HCT116 (cell line): ENCODE measurements around the gene MXD3. TPM values are rescaled to one million over a fixed set of nuclear protein-coding genes. Genes with fewer than 3 reads are reported as not detected.

Experiments
- ATAC-seq: fragments of 200-7000 bp; cut with Tn5 transposase; 2 replicates; pipeline ENCODE4 v1.9.1; 2020; ENCODE audit warnings: mild to moderate bottlenecking, moderate library complexity
- BruUV-seq: library from RNA; stranded (reverse); fragments of 400-500 nt; replicated peaks from 2 replicates; lab custom pipeline; 2021; lab: Mats Ljungman, UMichigan
- CTCF ChIA-PET: fragments of 300-600 bp; sonication (Branson Sonifier 250); formaldehyde crosslinking; loops from one replicate; lab custom pipeline; 2021; ENCODE audit warnings: antibody characterized with exemption; lab: Charles Lee
- POLR2A ChIA-PET: fragments of 300-600, 350-600 bp; sonication (Branson Sonifier 250); formaldehyde crosslinking; loops from one replicate; lab custom pipeline; 2021; ENCODE audit warnings: antibody characterized with exemption; lab: Charles Lee
- RAD21 ChIA-PET, 2 experiments: fragments of 300-600 bp; sonication (Branson Sonifier 250); formaldehyde crosslinking; loops; one replicate each; lab custom pipeline; 2023; ENCODE audit warnings: low total read pairs in 2 of 2; ENCODE audit not compliant: uncharacterized antibody in 2 of 2, unreplicated experiment in 2 of 2, low non-redundant PET in 1 of 2; lab: Charles Lee
- DNase-seq: peaks from one replicate; pipeline ENCODE4 v3.0.0-alpha.2; 2010; ENCODE audit warnings: low read depth, low spot score
- H2AFZ ChIP-seq: fragments of 200-600 bp; shearing (Covaris generic), sonication (generic); 2 replicates; pipeline ENCODE4 v1.6.1; 2017; ENCODE audit warnings: low read depth, mixed run types, mixed read lengths, antibody characterized with exemption, low read length; ENCODE audit not compliant: poor library complexity, severe bottlenecking
- H3K27ac ChIP-seq: 2 replicates; pipeline ENCODE4 v1.5.1; 2012; ENCODE audit warnings: low read depth, low read length
- H3K27me3 ChIP-seq: fragments of 200-600 bp; sonication (generic); 2 replicates; pipeline ENCODE4 v1.6.1; 2016; ENCODE audit warnings: mixed run types, low read length, mixed read lengths; ENCODE audit not compliant: insufficient read depth
- H3K36me3 ChIP-seq, 2 experiments: fragments of 200-500 bp in 1 of 2; fragments of 200-600 bp in 1 of 2; sonication (Bioruptor generic) in 1 of 2; sonication (generic) in 1 of 2; 2 replicates each; pipeline versions ENCODE4 v1.5.1 to v1.6.1; 2014 to 2016; ENCODE audit warnings: low read length in 2 of 2, inconsistent platforms in 1 of 2, mixed read lengths in 1 of 2, mixed run types in 1 of 2; ENCODE audit not compliant: insufficient read depth in 2 of 2, control insufficient read depth in 1 of 2
- H3K4me1 ChIP-seq, 2 experiments: fragments of 200-600 bp in 1 of 2; sonication (generic) in 1 of 2; 2 replicates each; pipeline versions ENCODE4 v1.5.1 to v1.6.1; 2012 to 2017; ENCODE audit warnings: low read length in 2 of 2, inconsistent platforms in 1 of 2, mild to moderate bottlenecking in 1 of 2, mixed read lengths in 1 of 2, mixed run types in 1 of 2, moderate library complexity in 1 of 2; ENCODE audit not compliant: insufficient read depth in 2 of 2, control insufficient read depth in 1 of 2
- H3K4me2 ChIP-seq: fragments of 200-600 bp; sonication (generic); 2 replicates; pipeline ENCODE4 v1.6.1; 2017; ENCODE audit warnings: mixed run types, low read length, mixed read lengths
- H3K4me3 ChIP-seq, 2 experiments: fragments of 200-600 bp in 1 of 2; sonication (generic) in 1 of 2; replicated peaks in 1 of 2; 2 replicates each; pipeline ENCODE4 v1.5.1; 2011 to 2016; ENCODE audit warnings: low read length in 2 of 2, control low read depth in 1 of 2, low read depth in 1 of 2, mild to moderate bottlenecking in 1 of 2, mixed read lengths in 1 of 2, mixed run types in 1 of 2
- H3K79me2 ChIP-seq: fragments of 200-600 bp; sonication (generic); 2 replicates; pipeline ENCODE4 v1.6.1; 2017; ENCODE audit warnings: mild to moderate bottlenecking, mixed run types, low read length, moderate library complexity, mixed read lengths; ENCODE audit not compliant: insufficient read depth
- H3K9ac ChIP-seq: fragments of 200-600 bp; sonication (generic); 2 replicates; pipeline ENCODE4 v1.6.1; 2016; ENCODE audit warnings: low read length, mixed read lengths
- H3K9me2 ChIP-seq: fragments of 200-600 bp; sonication (generic), shearing (Covaris generic); 2 replicates; pipeline ENCODE4 v1.6.1; 2017; ENCODE audit warnings: mixed run types, mild to moderate bottlenecking, moderate library complexity; ENCODE audit not compliant: insufficient read depth
- H3K9me3 ChIP-seq, 2 experiments: fragments of 200-500 bp in 1 of 2; fragments of 200-600 bp in 1 of 2; sonication (Bioruptor generic) in 1 of 2; sonication (generic) in 1 of 2; 2 replicates each; pipeline ENCODE4 v1.6.1; 2014 to 2017; ENCODE audit warnings: low read length in 2 of 2, mixed read lengths in 2 of 2, inconsistent platforms in 1 of 2, low read depth in 1 of 2, mild to moderate bottlenecking in 1 of 2, mixed run types in 1 of 2, moderate library complexity in 1 of 2; ENCODE audit not compliant: control insufficient read depth in 1 of 2, insufficient read depth in 1 of 2
- H4K20me1 ChIP-seq: fragments of 200-600 bp; sonication (generic), shearing (Covaris generic); 2 replicates; pipeline ENCODE4 v1.6.1; 2017; ENCODE audit warnings: mixed run types, mild to moderate bottlenecking, moderate library complexity; ENCODE audit not compliant: insufficient read depth
- CBX3 ChIP-seq: IDR thresholded peaks from 2 replicates; pipeline ENCODE4 v1.6.1; 2012; ENCODE audit warnings: low read depth
- CEBPB ChIP-seq: IDR thresholded peaks from 2 replicates; pipeline ENCODE4 v1.6.1; 2012; ENCODE audit warnings: low read depth
- EGR1 ChIP-seq: IDR thresholded peaks from 2 replicates; pipeline ENCODE4 v1.6.1; 2012; ENCODE audit warnings: low read depth
- ELF1 ChIP-seq: IDR thresholded peaks from 2 replicates; pipeline ENCODE4 v1.6.1; 2012; ENCODE audit warnings: low read depth, borderline replicate concordance
- EZH2 ChIP-seq: fragments of 200-600 bp; sonication (generic); IDR thresholded peaks from 2 replicates; pipeline ENCODE4 v1.6.1; 2017; ENCODE audit warnings: antibody characterized with exemption, mixed run types
- EZH2phosphoT487 ChIP-seq: fragments of 200-600 bp; IDR thresholded peaks from 2 replicates; pipeline ENCODE4 v1.6.1; 2018; ENCODE audit warnings: antibody characterized with exemption, borderline replicate concordance
- FOSL1 ChIP-seq: IDR thresholded peaks from 2 replicates; pipeline ENCODE4 v1.6.1; 2012; ENCODE audit warnings: low read depth
- JUND ChIP-seq: IDR thresholded peaks from 2 replicates; pipeline ENCODE4 v1.6.1; 2012
- POLR2A ChIP-seq: IDR thresholded peaks from 2 replicates; pipeline ENCODE4 v1.7.0; 2011; ENCODE audit warnings: borderline replicate concordance; ENCODE audit not compliant: insufficient read depth, insufficient read length; ENCODE audit errors: extremely low read depth
- POLR2AphosphoS5 ChIP-seq: IDR thresholded peaks from 2 replicates; pipeline ENCODE4 v1.6.1; 2011; ENCODE audit warnings: mild to moderate bottlenecking, low read depth, low read length, moderate library complexity
- SIN3A ChIP-seq: IDR thresholded peaks from 2 replicates; pipeline ENCODE4 v1.6.1; 2012; ENCODE audit warnings: low read depth
- SRF ChIP-seq: IDR thresholded peaks from 2 replicates; pipeline ENCODE4 v1.6.1; 2012; ENCODE audit warnings: low read depth
- TCF7L2 ChIP-seq: IDR thresholded peaks from 2 replicates; pipeline ENCODE4 v1.7.0; 2011; ENCODE audit warnings: borderline replicate concordance, inconsistent platforms; ENCODE audit not compliant: insufficient read depth, insufficient read length; ENCODE audit errors: extremely low read depth
- YY1 ChIP-seq: IDR thresholded peaks from 2 replicates; pipeline ENCODE4 v1.6.1; 2011; ENCODE audit warnings: low read length, low read depth, moderate library complexity, mild to moderate bottlenecking; ENCODE audit not compliant: insufficient replicate concordance; ENCODE audit errors: extremely low read depth
- ZFX ChIP-seq: fragments of 450-650 bp; IDR thresholded peaks from 2 replicates; pipeline ENCODE4 v1.6.1; 2017
- intact Hi-C: fragments of 100-400 bp; cut with micrococcal nuclease; formaldehyde crosslinking; loops from 2 replicates; pipeline ENCODE4 v1.10.0; 2022
- total RNA-seq: library from RNA; stranded (reverse); gene quantifications from one replicate; pipeline ENCODE4 v1.2.1, GENCODE V29; 2021; ENCODE audit not compliant: unreplicated experiment
- TF ChIP-seq, protein P1 (sequence below): IDR thresholded peaks from 2 replicates; pipeline ENCODE4 v1.6.1; 2012
- TF ChIP-seq, protein P2 (sequence below): IDR thresholded peaks from 2 replicates; pipeline ENCODE4 v1.6.1; 2012
- TF ChIP-seq, protein P3 (sequence below): IDR thresholded peaks from 2 replicates; pipeline ENCODE4 v1.6.1; 2011; ENCODE audit warnings: mild to moderate bottlenecking, low read length, moderate library complexity; ENCODE audit not compliant: insufficient replicate concordance; ENCODE audit errors: extremely low read depth

MXD3 gene
- total RNA-seq, 1 experiment from 2014 or later: 37.6 TPM

DNA sequence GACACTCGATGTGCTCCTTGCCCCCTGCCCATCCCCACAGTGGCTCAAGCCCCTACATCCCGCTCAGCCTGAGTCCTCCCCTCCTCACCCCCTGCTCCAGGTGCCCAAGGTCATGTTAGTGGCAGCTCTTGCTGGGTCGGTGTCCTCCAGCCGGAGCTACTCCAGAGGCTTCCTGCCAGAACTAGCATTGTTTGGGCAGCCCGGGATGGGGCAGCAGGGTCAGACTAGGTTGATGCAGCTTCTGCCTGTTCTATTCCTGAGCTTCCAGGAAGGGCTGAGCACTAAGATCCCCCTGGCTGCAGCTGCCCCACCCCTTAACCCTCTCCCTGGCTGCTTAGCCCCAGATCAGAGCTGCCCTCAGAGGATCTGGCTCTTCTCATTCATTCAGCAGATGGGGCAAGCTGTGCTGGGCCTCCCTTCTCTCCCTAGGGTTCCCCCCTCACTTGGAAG is 46.7 kb upstream of the MXD3 start:
- ChIA-PET POLR2A (no interaction called here), CTCF (interaction anchor here (2.0 kb wide), 1 partner anchor 12 kb away, joined by 5 read pairs; no protein-coding TSS in a partner anchor), RAD21 (no interaction called here)
- no peaks in the 10 kb centered on the region for H3K27me3 ChIP-seq
- DNase-seq: no peak
- TF ChIP-seq TCF7L2 (no peak), FOSL1 (no peak), EZH2 (no peak), CEBPB (no peak)
- no peak for ATAC-seq
- no peaks in the 10 kb centered on the region for H3K79me2 ChIP-seq
- peaks cover 0 to 4% of the 10 kb centered on the region in 2 experiments; a peak in 1 of 4 replicates for H3K9me3 ChIP-seq
- peaks cover 7 to 20% of the 10 kb centered on the region in 2 experiments; a peak in 3 of 4 replicates for H3K4me1 ChIP-seq
- no peak overlapping the region for H3K4me2 ChIP-seq
- no peaks in the 10 kb centered on the region for H3K36me3 ChIP-seq
- H4K20me1 ChIP-seq: no peaks in the 10 kb centered on the region
- intact Hi-C loops: no loop called here
- H2AFZ ChIP-seq: no peak overlapping the region
- no peak overlapping the region for H3K4me3 ChIP-seq
- no peaks in the 10 kb centered on the region for H3K9me2 ChIP-seq
- H3K27ac ChIP-seq: no peak overlapping the region
- BruUV-seq: no TSS peak
- no peak overlapping the region for H3K9ac ChIP-seq

DNA sequence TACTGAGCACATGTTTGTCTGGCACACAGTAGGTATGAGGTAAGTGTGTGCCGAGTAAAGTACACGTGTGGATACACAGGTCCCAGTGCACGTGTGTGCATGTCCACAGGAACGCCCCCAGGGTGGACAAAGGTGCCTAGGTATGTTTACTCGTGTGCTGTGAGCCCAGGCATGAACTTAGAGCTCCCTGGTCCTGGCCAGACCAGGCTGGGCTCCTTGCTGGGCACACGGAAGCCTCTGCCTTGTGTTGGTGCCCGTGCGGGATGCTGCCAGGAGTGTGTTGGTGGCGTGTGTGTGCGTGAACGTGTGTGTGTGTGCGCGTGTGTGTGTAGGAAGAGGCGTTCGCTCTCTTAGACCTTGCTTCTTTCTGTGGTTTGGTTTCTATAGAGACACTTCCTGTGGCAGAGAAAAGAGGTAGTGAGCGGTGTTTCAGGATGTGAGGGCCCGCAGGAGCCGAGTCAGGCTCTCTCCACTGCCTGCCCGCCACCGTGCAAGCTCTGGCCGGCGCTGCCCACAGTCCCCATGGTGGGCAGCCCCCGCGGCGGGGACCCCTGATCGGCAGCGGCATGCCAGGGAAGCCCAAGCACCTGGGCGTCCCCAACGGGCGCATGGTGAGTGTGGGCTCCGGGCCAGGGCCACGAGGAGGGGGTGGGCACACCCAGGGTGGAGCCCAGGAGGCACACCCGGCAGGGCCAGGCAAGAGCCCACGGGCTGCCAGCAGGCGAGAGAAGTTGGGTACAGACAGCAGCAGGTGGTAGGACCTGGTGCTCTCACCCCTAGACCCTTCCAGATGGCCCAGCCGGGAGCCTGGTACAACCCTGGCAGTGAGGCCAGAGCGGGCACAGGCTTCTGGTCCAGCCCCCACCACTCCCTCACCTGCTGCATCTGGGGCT is 46.0 kb upstream of the MXD3 start, which contains the start of gene RGS14:
RGS14 (plus strand) TSS at position 466 of the 893 bp plus-strand sequence; CDS start at position 567, 101 bp downstream.
- Histone ChIP-seq H3K27me3 (no peaks in the 10 kb centered on the region), H3K4me1 (peaks cover 5 to 14% of the 10 kb centered on the region in 2 experiments; a peak in 3 of 4 replicates), H3K79me2 (no peaks in the 10 kb centered on the region), H4K20me1 (no peaks in the 10 kb centered on the region), H3K4me2 (no peak within 1 kb of the TSS), H3K36me3 (no peaks in the 10 kb centered on the region), H3K9ac (no peak within 1 kb of the TSS), H3K9me2 (no peaks in the 10 kb centered on the region), H3K27ac (no peak within 1 kb of the TSS), H3K9me3 (peaks cover 0 to 4% of the 10 kb centered on the region in 2 experiments; a peak in 1 of 4 replicates), H3K4me3 (no peak within 1 kb of the TSS), H2AFZ (no peak within 1 kb of the TSS)
- ATAC-seq (no peak), DNase-seq (no peak)
- POLR2A ChIA-PET: no interaction called here
- CTCF ChIA-PET: interaction anchor here (2.0 kb wide), 1 partner anchor 13 kb away, joined by 5 read pairs; no protein-coding TSS in a partner anchor
- intact Hi-C loops: no loop called here
- BruUV-seq: no TSS peak
- RAD21 ChIA-PET: no interaction called here
- no peak for TF ChIP-seq ELF1
- TF ChIP-seq, protein P1, sequence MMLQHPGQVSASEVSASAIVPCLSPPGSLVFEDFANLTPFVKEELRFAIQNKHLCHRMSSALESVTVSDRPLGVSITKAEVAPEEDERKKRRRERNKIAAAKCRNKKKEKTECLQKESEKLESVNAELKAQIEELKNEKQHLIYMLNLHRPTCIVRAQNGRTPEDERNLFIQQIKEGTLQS: no peak
- TF ChIP-seq CEBPB: no peak
- no peak for TF ChIP-seq FOSL1
- TF ChIP-seq POLR2AphosphoS5: no peak
- TF ChIP-seq POLR2A: no peak
- TF ChIP-seq, protein P2, sequence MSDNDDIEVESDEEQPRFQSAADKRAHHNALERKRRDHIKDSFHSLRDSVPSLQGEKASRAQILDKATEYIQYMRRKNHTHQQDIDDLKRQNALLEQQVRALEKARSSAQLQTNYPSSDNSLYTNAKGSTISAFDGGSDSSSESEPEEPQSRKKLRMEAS: no peak
- no peak for TF ChIP-seq EGR1
- TF ChIP-seq, protein P3, sequence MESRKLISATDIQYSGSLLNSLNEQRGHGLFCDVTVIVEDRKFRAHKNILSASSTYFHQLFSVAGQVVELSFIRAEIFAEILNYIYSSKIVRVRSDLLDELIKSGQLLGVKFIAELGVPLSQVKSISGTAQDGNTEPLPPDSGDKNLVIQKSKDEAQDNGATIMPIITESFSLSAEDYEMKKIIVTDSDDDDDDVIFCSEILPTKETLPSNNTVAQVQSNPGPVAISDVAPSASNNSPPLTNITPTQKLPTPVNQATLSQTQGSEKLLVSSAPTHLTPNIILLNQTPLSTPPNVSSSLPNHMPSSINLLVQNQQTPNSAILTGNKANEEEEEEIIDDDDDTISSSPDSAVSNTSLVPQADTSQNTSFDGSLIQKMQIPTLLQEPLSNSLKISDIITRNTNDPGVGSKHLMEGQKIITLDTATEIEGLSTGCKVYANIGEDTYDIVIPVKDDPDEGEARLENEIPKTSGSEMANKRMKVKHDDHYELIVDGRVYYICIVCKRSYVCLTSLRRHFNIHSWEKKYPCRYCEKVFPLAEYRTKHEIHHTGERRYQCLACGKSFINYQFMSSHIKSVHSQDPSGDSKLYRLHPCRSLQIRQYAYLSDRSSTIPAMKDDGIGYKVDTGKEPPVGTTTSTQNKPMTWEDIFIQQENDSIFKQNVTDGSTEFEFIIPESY: no peak
- TF ChIP-seq SIN3A: no peak
- no peak for TF ChIP-seq JUND
- no peak for TF ChIP-seq SRF
- TF ChIP-seq ZFX: no peak
- no peak for TF ChIP-seq YY1
- TF ChIP-seq TCF7L2: no peak
- TF ChIP-seq CBX3: no peak
- TF ChIP-seq EZH2phosphoT487: no peak
